Measurements from ENCODE around the gene SNX25. TPM values are rescaled to one million over a fixed set of nuclear protein-coding genes. Genes with fewer than 3 reads are reported as not detected.
"Not testable (repeated sequence)": the region's sequence is repeated elsewhere in the genome, so short reads cannot be mapped to it uniquely, and the experiment has no call there.

SNX25 gene
- total RNA-seq, 1 experiment from 2014 or later, result 50.5 TPM

DNA sequence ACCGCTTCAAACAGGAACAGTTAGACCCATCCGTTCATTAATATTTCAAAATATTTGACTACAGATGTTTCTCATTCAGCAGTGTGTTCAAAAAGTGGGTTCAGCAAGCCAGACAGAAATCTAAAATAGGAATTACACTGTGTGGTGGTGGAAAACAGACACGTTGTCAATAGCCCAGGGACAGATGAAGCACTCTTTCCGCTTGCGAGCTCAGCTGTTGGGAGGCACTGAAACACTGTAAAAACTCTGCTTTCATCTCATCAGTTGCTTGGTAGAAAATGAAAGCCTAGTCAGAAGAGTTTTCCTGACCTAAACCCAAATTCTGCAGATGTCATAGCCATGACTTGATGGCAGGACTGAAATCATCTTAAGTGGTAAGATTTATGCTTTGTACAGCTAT, 147.8 kb downstream of the SNX25 start:
- no peaks in the 10 kb centered on the region for H3K9me3 ChIP-seq (ENCODE audit: low read length)
- H3K36me3 ChIP-seq (ENCODE audit: insufficient read depth, low read length), result 0 out of 2 replicates have a peak, but pooled peaks cover 2% of the 10 kb centered on the region
- no peak overlapping the region for H3K27ac ChIP-seq (ENCODE audit: low read length)
- no peaks in the 10 kb centered on the region for H3K4me1 ChIP-seq (ENCODE audit: low read length)
- no peak overlapping the region for H2AFZ ChIP-seq (ENCODE audit: low read length)
- H3K79me2 ChIP-seq (ENCODE audit: low read length), result no peaks in the 10 kb centered on the region
- H3K9me2 ChIP-seq (replicated peaks; ENCODE audit: insufficient read depth, low read length), result no peaks in the 10 kb centered on the region
- no peak overlapping the region for H3K4me2 ChIP-seq (ENCODE audit: low read depth, low read length, poor library complexity, severe bottlenecking)
- no peaks in the 10 kb centered on the region for H3K27me3 ChIP-seq (ENCODE audit: low read length)
- no peak overlapping the region for H3K4me3 ChIP-seq (ENCODE audit: low read length)
- DNase-seq, result no peak
- no peaks in the 10 kb centered on the region for H4K20me1 ChIP-seq (ENCODE audit: insufficient read depth, low read depth, low read length)
- H3K9ac ChIP-seq (ENCODE audit: low read length), result no peak overlapping the region

DNA sequence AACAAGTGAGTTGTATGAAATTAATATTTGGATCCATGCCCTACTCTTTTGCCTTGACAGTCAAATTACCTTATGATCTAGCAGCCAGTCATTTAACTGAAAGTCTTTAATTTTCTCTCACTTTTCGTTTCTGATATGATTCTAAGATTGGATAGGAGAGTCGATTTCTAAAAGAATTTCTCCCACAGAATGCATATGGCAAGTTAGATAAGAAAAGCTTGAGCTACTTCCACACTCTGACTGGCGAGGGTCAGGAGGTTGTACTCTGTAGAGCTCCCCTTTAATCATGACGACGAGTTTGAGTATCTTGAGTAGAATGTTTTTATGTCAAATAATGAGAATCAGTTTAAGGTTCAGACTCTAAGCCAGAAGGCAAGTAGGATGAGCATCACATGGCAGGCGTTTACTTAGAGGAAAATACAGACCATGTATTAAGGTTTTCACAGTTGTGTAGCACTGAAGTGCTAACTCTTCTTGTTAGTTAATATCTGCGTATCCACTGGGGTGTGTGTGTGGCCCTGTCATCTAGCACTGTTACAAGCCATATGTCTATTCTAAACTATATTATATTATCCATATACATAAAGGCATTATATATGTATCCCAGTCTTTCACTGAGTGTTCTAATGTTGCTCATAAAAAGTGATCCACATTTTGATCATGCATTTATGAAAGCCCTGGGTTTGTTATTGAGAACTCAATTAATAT, 148.5 kb downstream of the SNX25 start:
- no peaks in the 10 kb centered on the region for H3K27me3 ChIP-seq (ENCODE audit: low read length)
- 0 out of 2 replicates have a peak, but pooled peaks cover 2% of the 10 kb centered on the region for H3K36me3 ChIP-seq (ENCODE audit: insufficient read depth, low read length)
- no peak overlapping the region for H3K9ac ChIP-seq (ENCODE audit: low read length)
- H3K4me1 ChIP-seq (ENCODE audit: low read length), result no peaks in the 10 kb centered on the region
- H3K79me2 ChIP-seq (ENCODE audit: low read length), result no peaks in the 10 kb centered on the region
- no peaks in the 10 kb centered on the region for H3K9me2 ChIP-seq (replicated peaks; ENCODE audit: insufficient read depth, low read length)
- H3K27ac ChIP-seq (ENCODE audit: low read length), result no peak overlapping the region
- H3K9me3 ChIP-seq (ENCODE audit: low read length), result no peaks in the 10 kb centered on the region
- no peaks in the 10 kb centered on the region for H4K20me1 ChIP-seq (ENCODE audit: insufficient read depth, low read depth, low read length)
- H3K4me3 ChIP-seq (ENCODE audit: low read length), result no peak overlapping the region
- DNase-seq, result no peak
- H2AFZ ChIP-seq (ENCODE audit: low read length), result no peak overlapping the region
- H3K4me2 ChIP-seq (ENCODE audit: low read depth, low read length, poor library complexity, severe bottlenecking), result no peak overlapping the region

DNA sequence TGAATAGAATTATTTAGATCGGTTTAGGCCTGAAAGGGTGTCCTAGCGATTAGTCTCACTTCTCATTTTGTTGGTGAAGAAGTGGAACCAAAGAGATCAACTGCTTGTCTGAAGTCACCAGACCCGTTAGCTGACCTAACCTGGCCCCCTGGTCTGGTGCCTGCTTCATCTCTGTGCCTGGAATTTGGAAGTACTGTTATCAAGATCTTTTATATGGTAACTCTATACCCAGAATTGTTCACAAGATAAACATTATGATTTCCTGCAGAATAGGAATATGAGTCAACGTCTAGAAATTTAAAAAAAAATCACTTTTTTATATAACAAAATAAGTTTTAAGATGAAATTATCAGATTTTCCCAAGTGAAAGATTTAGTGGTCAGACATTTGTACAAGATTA, 149.1 kb downstream of the SNX25 start:
- Histone ChIP-seq H3K9ac (ENCODE audit: low read length) (no peak overlapping the region), H3K27me3 (ENCODE audit: low read length) (no peaks in the 10 kb centered on the region), H3K79me2 (ENCODE audit: low read length) (no peaks in the 10 kb centered on the region), H2AFZ (ENCODE audit: low read length) (no peak overlapping the region), H3K4me3 (ENCODE audit: low read length) (no peak overlapping the region), H4K20me1 (ENCODE audit: insufficient read depth, low read depth, low read length) (no peaks in the 10 kb centered on the region), H3K27ac (ENCODE audit: low read length) (no peak overlapping the region), H3K36me3 (ENCODE audit: insufficient read depth, low read length) (0 out of 2 replicates have a peak, but pooled peaks cover 2% of the 10 kb centered on the region), H3K9me2 (replicated peaks; ENCODE audit: insufficient read depth, low read length) (no peaks in the 10 kb centered on the region), H3K4me2 (ENCODE audit: low read depth, low read length, poor library complexity, severe bottlenecking) (no peak overlapping the region), H3K4me1 (ENCODE audit: low read length) (no peaks in the 10 kb centered on the region), H3K9me3 (ENCODE audit: low read length) (no peaks in the 10 kb centered on the region)
- no peak for DNase-seq

DNA sequence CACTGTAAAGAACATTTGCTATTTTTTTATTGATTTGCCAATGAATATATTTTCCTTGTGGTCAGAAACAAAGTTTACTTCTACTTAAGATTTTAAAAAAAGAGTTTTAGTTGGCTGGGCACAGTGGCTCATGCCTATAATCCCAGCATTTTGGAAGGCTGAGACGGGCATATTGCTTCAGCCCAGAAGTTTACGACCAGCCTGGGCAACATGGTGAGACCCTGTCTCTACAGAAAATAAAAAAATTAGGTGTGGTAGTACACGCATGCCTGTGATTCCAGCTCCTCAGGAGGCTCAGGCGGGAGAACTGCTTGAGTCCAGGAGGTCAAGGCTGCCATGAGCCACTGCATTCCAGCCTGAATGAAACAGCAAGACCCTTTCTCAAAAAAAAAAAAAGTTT, 149.6 kb downstream of the SNX25 start:
- no peaks in the 10 kb centered on the region for H3K79me2 ChIP-seq (ENCODE audit: low read length)
- no peaks in the 10 kb centered on the region for H3K27me3 ChIP-seq (ENCODE audit: low read length)
- no peaks in the 10 kb centered on the region for H3K4me1 ChIP-seq (ENCODE audit: low read length)
- no peak overlapping the region for H3K4me3 ChIP-seq (ENCODE audit: low read length)
- no peak overlapping the region for H3K4me2 ChIP-seq (ENCODE audit: low read depth, low read length, poor library complexity, severe bottlenecking)
- H4K20me1 ChIP-seq (ENCODE audit: insufficient read depth, low read depth, low read length), result no peaks in the 10 kb centered on the region
- H3K36me3 ChIP-seq (ENCODE audit: insufficient read depth, low read length), result 0 out of 2 replicates have a peak, but pooled peaks cover 2% of the 10 kb centered on the region
- H3K9me3 ChIP-seq (ENCODE audit: low read length), result no peaks in the 10 kb centered on the region
- H2AFZ ChIP-seq (ENCODE audit: low read length), result no peak overlapping the region
- H3K9ac ChIP-seq (ENCODE audit: low read length), result no peak overlapping the region
- DNase-seq, result no peak
- H3K9me2 ChIP-seq (replicated peaks; ENCODE audit: insufficient read depth, low read length), result no peaks in the 10 kb centered on the region
- no peak overlapping the region for H3K27ac ChIP-seq (ENCODE audit: low read length)

DNA sequence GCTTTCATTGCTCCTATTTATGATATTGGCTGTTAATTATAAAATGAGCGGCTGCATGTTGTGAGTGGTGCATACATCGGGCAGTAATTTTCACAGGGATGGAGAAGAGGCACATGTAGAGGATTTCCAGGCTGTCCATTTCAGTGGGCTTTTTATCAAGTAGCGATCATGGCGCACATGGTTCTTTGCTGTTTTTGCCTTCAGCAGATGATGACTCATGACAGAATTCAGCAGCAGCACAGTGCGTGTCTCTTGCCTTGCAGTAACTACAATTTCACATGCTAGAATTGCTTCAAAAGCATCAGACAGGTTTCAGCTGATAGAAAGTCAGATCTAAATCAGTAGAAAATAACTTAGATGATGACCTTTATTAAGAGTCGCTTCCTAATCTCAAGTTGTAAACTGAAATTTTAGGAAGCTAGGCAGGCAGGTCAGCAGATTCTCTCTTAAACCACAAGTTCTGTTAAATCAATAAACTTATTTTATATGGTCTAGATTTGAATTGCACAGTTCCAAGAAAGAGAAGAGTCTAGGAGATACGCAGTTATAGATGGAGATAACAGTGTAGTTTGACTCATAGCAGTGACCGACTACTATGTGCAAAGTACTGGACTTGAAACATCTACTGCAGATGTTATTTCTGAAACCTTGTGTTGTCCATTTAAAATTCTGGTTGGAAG, 150.5 kb downstream of the SNX25 start:
- no peaks in the 10 kb centered on the region for H3K9me3 ChIP-seq (ENCODE audit: low read length)
- H3K27me3 ChIP-seq (ENCODE audit: low read length), result no peaks in the 10 kb centered on the region
- no peak for DNase-seq
- no peak overlapping the region for H3K9ac ChIP-seq (ENCODE audit: low read length)
- no peaks in the 10 kb centered on the region for H4K20me1 ChIP-seq (ENCODE audit: insufficient read depth, low read depth, low read length)
- no peak overlapping the region for H3K4me2 ChIP-seq (ENCODE audit: low read depth, low read length, poor library complexity, severe bottlenecking)
- H2AFZ ChIP-seq (ENCODE audit: low read length), result no peak overlapping the region
- H3K9me2 ChIP-seq (replicated peaks; ENCODE audit: insufficient read depth, low read length), result no peaks in the 10 kb centered on the region
- H3K27ac ChIP-seq (ENCODE audit: low read length), result no peak overlapping the region
- no peak overlapping the region for H3K4me3 ChIP-seq (ENCODE audit: low read length)
- no peaks in the 10 kb centered on the region for H3K79me2 ChIP-seq (ENCODE audit: low read length)
- no peaks in the 10 kb centered on the region for H3K4me1 ChIP-seq (ENCODE audit: low read length)
- 0 out of 2 replicates have a peak, but pooled peaks cover 2% of the 10 kb centered on the region for H3K36me3 ChIP-seq (ENCODE audit: insufficient read depth, low read length)

DNA sequence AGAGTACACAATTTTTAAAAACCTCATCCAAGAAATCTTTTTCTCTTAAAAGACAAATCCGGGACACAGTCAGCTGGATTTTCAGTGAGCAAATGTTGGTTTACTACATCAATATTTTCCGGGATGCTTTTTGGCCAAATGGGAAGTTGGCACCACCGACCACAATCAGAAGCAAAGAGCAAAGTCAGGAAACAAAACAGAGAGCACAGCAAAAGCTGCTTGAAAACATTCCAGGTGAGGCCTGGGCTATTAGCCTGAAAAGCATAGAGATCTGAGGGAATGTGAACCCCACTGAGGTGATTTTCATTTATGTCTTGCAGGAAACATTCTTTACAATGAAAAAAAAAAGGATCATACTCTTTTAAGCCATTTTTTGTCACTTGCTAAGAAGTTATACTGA, 152.5 kb downstream of the SNX25 start:
- Histone ChIP-seq H4K20me1 (ENCODE audit: insufficient read depth, low read depth, low read length) (no peaks in the 10 kb centered on the region), H2AFZ (ENCODE audit: low read length) (no peak overlapping the region), H3K27ac (ENCODE audit: low read length) (no peak overlapping the region), H3K4me2 (ENCODE audit: low read depth, low read length, poor library complexity, severe bottlenecking) (no peak overlapping the region), H3K36me3 (ENCODE audit: insufficient read depth, low read length) (0 out of 2 replicates have a peak, but pooled peaks cover 2% of the 10 kb centered on the region), H3K9me3 (ENCODE audit: low read length) (no peaks in the 10 kb centered on the region), H3K4me1 (ENCODE audit: low read length) (no peaks in the 10 kb centered on the region), H3K9ac (ENCODE audit: low read length) (no peak overlapping the region), H3K79me2 (ENCODE audit: low read length) (no peaks in the 10 kb centered on the region), H3K27me3 (ENCODE audit: low read length) (no peaks in the 10 kb centered on the region), H3K4me3 (ENCODE audit: low read length) (no peak overlapping the region), H3K9me2 (replicated peaks; ENCODE audit: insufficient read depth, low read length) (no peaks in the 10 kb centered on the region)
- DNase-seq, result no peak

DNA sequence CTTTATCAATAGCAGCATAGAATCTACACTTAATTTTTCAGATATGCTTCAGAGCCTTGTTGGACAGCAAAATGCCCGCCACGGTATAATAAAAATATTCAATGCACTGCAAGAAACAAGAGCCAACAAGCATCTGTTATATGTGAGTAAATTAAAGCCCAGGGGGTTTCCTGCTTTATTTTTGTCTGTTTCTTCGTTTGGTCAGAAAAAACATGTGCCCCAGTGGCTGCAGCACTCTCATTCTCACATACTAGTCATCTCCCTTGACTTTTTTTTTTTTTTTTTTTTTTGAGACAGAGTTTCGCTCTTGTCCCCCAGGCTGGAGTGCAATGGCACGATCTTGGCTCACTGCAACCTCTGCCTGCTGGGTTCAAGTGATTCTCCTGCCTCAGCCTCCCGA, 153.2 kb downstream of the SNX25 start:
- not testable (repeated sequence) for H3K79me2 ChIP-seq (ENCODE audit: low read length); H3K4me2 ChIP-seq (ENCODE audit: low read depth, low read length, poor library complexity, severe bottlenecking); H2AFZ ChIP-seq (ENCODE audit: low read length); H3K9me2 ChIP-seq (replicated peaks; ENCODE audit: insufficient read depth, low read length); H3K4me3 ChIP-seq (ENCODE audit: low read length); H3K4me1 ChIP-seq (ENCODE audit: low read length); H4K20me1 ChIP-seq (ENCODE audit: insufficient read depth, low read depth, low read length); H3K27ac ChIP-seq (ENCODE audit: low read length); H3K9ac ChIP-seq (ENCODE audit: low read length); DNase-seq; H3K9me3 ChIP-seq (ENCODE audit: low read length); H3K36me3 ChIP-seq (ENCODE audit: insufficient read depth, low read length); H3K27me3 ChIP-seq (ENCODE audit: low read length)

DNA sequence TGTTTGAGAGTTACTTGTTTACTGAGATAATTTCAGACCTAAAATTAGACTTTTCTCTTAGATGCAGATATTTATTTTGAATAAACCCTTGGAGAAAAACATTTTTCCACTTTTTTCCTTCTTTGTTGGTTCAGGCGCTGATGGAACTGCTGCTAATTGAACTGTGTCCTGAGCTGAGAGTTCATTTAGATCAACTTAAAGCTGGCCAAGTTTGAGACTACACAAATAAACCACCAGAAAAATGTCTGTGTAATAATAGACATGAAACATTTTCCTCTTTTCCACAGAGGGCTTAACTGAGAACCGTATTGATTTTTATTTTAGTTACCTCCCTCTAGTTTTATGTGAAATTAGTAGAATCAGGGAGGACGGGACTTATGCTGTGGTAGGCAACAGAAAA, 153.9 kb downstream of the SNX25 start:
- Histone ChIP-seq H2AFZ (ENCODE audit: low read length) (no peak overlapping the region), H4K20me1 (ENCODE audit: insufficient read depth, low read depth, low read length) (no peaks in the 10 kb centered on the region), H3K4me3 (ENCODE audit: low read length) (no peak overlapping the region), H3K79me2 (ENCODE audit: low read length) (no peaks in the 10 kb centered on the region), H3K4me1 (ENCODE audit: low read length) (no peaks in the 10 kb centered on the region), H3K4me2 (ENCODE audit: low read depth, low read length, poor library complexity, severe bottlenecking) (no peak overlapping the region), H3K27me3 (ENCODE audit: low read length) (no peaks in the 10 kb centered on the region), H3K9me3 (ENCODE audit: low read length) (no peaks in the 10 kb centered on the region), H3K36me3 (ENCODE audit: insufficient read depth, low read length) (0 out of 2 replicates have a peak, but pooled peaks cover 2% of the 10 kb centered on the region), H3K9ac (ENCODE audit: low read length) (no peak overlapping the region), H3K9me2 (replicated peaks; ENCODE audit: insufficient read depth, low read length) (no peaks in the 10 kb centered on the region), H3K27ac (ENCODE audit: low read length) (no peak overlapping the region)
- DNase-seq, result no peak

Measured in Karpas-422 (cell line).